Activated CD8-positive, alpha-beta memory T cell treated with anti-CD3 and anti-CD28 coated beads, Interleukin-2, amount 10 ng/mL, durations not matched to agents 7 days and 5 days (primary cell): ENCODE measurements around the gene RHBDL1. TPM values are rescaled to one million over a fixed set of nuclear protein-coding genes. Genes with fewer than 3 reads are reported as not detected.
"Not testable (repeated sequence)": the region's sequence is repeated elsewhere in the genome, so short reads cannot be mapped to it uniquely, and the experiment has no call there.

Experiments
- ATAC-seq: fragments of 150-1000 bp; cut with Tn5 transposase; one replicate; pipeline ENCODE4 v1.10.0; 2021; ENCODE audit warnings: moderate library complexity
- CTCF ChIA-PET: fragments of 350-600 bp; sonication (Branson Sonifier 250); formaldehyde crosslinking; loops from one replicate; lab custom pipeline; 2021; ENCODE audit warnings: antibody characterized with exemption; lab: Charles Lee
- DNase-seq: peaks from one replicate; pipeline ENCODE4 v3.0.0-alpha.2; 2020
- H3K27ac Mint-ChIP-seq: one replicate; pipeline ENCODE4 v1.8.0; 2021; ENCODE audit warnings: mild to moderate bottlenecking, mixed read lengths
- H3K27me3 Mint-ChIP-seq: one replicate; pipeline ENCODE4 v1.8.0; 2021; ENCODE audit warnings: mixed read lengths
- H3K36me3 Mint-ChIP-seq: one replicate; pipeline ENCODE4 v1.8.0; 2021; ENCODE audit warnings: mild to moderate bottlenecking, mixed read lengths
- H3K4me1 Mint-ChIP-seq: one replicate; pipeline ENCODE4 v1.8.0; 2021; ENCODE audit warnings: mixed read lengths
- H3K4me3 Mint-ChIP-seq: one replicate; pipeline ENCODE4 v1.8.0; 2021; ENCODE audit warnings: mild to moderate bottlenecking, moderate library complexity, mixed read lengths
- H3K9me3 Mint-ChIP-seq: one replicate; pipeline ENCODE4 v1.8.0; 2022; ENCODE audit warnings: low read depth, mixed read lengths
- total RNA-seq, 2 experiments: library from RNA; stranded (reverse); gene quantifications; one replicate each; pipeline ENCODE4 v1.2.3, GENCODE V29; 2021

Gene RHBDL1
- total RNA-seq, 2 experiments from 2014 or later: 0.37 to 0.79 TPM

- no peak for DNase-seq
- H3K36me3 Mint-ChIP-seq: peaks cover 7% of the 10 kb centered on the region
- ATAC-seq: no peak
- CTCF ChIA-PET: interaction anchor here (1.1 to 1.2 kb wide), 2 partner anchors 14 to 15 kb away, joined by 3 to 4 read pairs; partner anchors contain the start of gene RHOT2
- no peaks in the 10 kb centered on the region for H3K27me3 Mint-ChIP-seq
- H3K4me3 Mint-ChIP-seq: peak overlapping the region; percentile 66
- no peaks in the 10 kb centered on the region for H3K9me3 Mint-ChIP-seq
- peaks cover 36% of the 10 kb centered on the region for H3K4me1 Mint-ChIP-seq
- peak overlapping the region; percentile 73 for H3K27ac Mint-ChIP-seq
Measured at GRCh38 chr16:683396-684070, 8.1 kb downstream of the RHBDL1 start.

DNA sequence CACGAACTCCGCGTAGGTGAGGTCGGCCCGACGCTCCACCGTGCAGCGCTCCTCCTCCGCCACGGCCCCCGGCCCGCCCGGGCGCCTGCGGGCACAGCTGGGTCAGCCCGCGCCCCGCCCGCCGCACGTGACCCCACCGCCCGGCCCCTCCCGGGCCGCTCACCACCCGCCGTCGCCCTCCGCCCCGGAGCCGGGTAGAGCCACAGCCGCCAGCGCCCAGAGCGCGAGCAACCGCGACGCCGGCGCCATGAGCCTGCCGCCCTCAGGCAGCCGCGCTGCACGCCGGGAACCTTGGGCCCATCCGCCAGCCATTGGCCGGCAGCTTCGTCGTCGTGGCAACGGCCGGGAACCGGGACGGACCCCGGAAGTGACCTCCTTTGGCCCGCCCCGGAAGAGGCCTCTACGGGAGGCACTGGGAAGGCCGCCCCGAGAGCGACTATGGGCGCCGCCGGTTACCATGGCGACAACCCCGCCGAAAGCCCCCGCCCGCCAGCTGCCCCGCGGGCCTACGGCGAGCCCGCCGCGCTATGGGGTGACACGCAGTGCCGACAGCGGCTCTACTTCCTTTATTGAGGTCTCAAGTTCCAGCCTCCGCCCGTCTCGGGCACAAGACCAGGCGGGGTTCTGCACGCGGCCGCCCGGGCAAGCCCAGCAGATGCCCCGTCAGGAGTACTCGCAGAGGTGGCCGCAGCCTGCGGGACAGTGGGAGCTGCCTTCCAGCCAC lies 8.8 kb downstream of the RHBDL1 start, which contains the start of gene JMJD8:
TSS of gene JMJD8 (minus strand) at position 264 of the 724 bp plus-strand sequence. CDS start at position 249, 15 bp downstream.
- Mint-ChIP-seq H3K9me3 (no peaks in the 10 kb centered on the region), H3K4me3 (peak within 1 kb of the TSS; percentile 66), H3K4me1 (peaks cover 41% of the 10 kb centered on the region), H3K27ac (peak within 1 kb of the TSS; percentile 75), H3K36me3 (peaks cover 7% of the 10 kb centered on the region), H3K27me3 (no peaks in the 10 kb centered on the region)
- DNase-seq (peak; percentile 98), ATAC-seq (peak; percentile 73)
- CTCF ChIA-PET: interaction anchor here (0.6 to 1.2 kb wide), 3 partner anchors 14 to 31 kb away, joined by 3 to 4 read pairs (median 3); partner anchors contain the start of genes METRN and RHOT2

- no peak overlapping the region for H3K4me3 Mint-ChIP-seq
- CTCF ChIA-PET: interaction anchor here (1.1 to 1.4 kb wide), 4 partner anchors 11 to 48 kb away, joined by 3 to 4 read pairs (median 4); partner anchors contain the start of gene RHOT2
- H3K27ac Mint-ChIP-seq: no peak overlapping the region
- ATAC-seq (no peak), DNase-seq (no peak)
- peaks cover 43% of the 10 kb centered on the region for H3K4me1 Mint-ChIP-seq
- H3K27me3 Mint-ChIP-seq: no peaks in the 10 kb centered on the region
- H3K36me3 Mint-ChIP-seq: peaks cover 7% of the 10 kb centered on the region
- H3K9me3 Mint-ChIP-seq: no peaks in the 10 kb centered on the region
Measured at GRCh38 chr16:684961-685696, 9.7 kb downstream of the RHBDL1 start.

GRCh38 chr16:685967-686366 lies 10.5 kb downstream of the RHBDL1 start:
- CTCF ChIA-PET: interaction anchor here (0.5 to 1.4 kb wide), 3 partner anchors 11 to 49 kb away, joined by 3 to 4 read pairs (median 3); no protein-coding TSS in a partner anchor
- Mint-ChIP-seq H3K27me3 (no peaks in the 10 kb centered on the region), H3K27ac (no peak overlapping the region), H3K4me3 (no peak overlapping the region), H3K36me3 (peaks cover 7% of the 10 kb centered on the region), H3K4me1 (peaks cover 46% of the 10 kb centered on the region), H3K9me3 (no peaks in the 10 kb centered on the region)
- ATAC-seq: no peak
- DNase-seq: no peak

DNA sequence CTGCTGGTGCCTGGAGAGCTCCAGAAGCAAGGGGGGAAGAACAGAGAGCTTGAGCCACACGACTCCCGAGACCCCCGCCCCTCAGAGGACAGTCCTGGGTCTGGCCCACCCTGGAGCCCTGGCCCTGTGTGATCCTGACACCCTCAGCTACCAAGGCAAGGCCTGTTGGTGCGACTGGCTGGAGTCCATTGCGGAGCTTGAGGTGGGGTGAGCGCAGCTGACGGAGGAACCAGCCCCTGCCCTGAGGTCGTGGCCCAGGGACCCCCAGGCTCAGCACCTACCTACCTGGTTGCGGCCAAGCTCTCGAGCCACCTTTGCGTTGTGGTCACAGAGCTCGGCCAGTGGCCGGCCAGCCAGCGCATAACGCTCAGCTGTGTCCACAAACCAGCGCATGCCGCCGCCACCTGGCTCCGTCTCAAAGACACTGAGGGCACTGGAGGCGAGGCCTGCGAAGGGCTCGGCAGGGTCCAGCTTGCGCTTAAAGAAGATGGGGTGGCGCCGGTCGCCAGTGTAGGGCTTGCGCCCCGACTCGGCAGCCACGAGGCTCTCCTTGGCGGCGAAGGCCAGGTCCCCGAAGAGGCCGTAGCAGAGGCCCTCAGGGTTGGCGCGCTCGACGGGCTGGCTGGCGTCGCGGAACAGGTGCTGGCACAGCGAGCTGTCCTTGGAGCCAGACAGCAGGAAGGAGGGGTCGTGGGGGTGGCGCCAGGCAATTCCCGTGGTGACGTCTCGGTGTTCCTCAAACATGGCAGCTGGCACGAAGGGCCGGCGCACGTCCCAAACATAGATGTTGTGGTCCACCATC lies 11.2 kb downstream of the RHBDL1 start:
- H3K36me3 Mint-ChIP-seq: peaks cover 6% of the 10 kb centered on the region
- no peak overlapping the region for H3K4me3 Mint-ChIP-seq
- DNase-seq (no peak), ATAC-seq (no peak)
- no peak overlapping the region for H3K27ac Mint-ChIP-seq
- H3K4me1 Mint-ChIP-seq: peaks cover 42% of the 10 kb centered on the region
- no peaks in the 10 kb centered on the region for H3K9me3 Mint-ChIP-seq
- no peaks in the 10 kb centered on the region for H3K27me3 Mint-ChIP-seq
- CTCF ChIA-PET: interaction anchor here (0.5 to 1.4 kb wide), 4 partner anchors 10 to 278 kb away, joined by 3 to 4 read pairs (median 3); no protein-coding TSS in a partner anchor

GRCh38 chr16:687499-687898 lies 12.0 kb downstream of the RHBDL1 start:
- H3K4me1 Mint-ChIP-seq: peaks cover 36% of the 10 kb centered on the region
- ATAC-seq (no peak), DNase-seq (no peak)
- H3K9me3 Mint-ChIP-seq: peaks cover 2% of the 10 kb centered on the region
- no peak overlapping the region for H3K27ac Mint-ChIP-seq
- peaks cover 4% of the 10 kb centered on the region for H3K36me3 Mint-ChIP-seq
- H3K4me3 Mint-ChIP-seq: no peak overlapping the region
- peaks cover 4% of the 10 kb centered on the region for H3K27me3 Mint-ChIP-seq
- CTCF ChIA-PET: interaction anchor here (1.2 kb wide), 1 partner anchor 278 kb away, joined by 3 read pairs; no protein-coding TSS in a partner anchor

DNA sequence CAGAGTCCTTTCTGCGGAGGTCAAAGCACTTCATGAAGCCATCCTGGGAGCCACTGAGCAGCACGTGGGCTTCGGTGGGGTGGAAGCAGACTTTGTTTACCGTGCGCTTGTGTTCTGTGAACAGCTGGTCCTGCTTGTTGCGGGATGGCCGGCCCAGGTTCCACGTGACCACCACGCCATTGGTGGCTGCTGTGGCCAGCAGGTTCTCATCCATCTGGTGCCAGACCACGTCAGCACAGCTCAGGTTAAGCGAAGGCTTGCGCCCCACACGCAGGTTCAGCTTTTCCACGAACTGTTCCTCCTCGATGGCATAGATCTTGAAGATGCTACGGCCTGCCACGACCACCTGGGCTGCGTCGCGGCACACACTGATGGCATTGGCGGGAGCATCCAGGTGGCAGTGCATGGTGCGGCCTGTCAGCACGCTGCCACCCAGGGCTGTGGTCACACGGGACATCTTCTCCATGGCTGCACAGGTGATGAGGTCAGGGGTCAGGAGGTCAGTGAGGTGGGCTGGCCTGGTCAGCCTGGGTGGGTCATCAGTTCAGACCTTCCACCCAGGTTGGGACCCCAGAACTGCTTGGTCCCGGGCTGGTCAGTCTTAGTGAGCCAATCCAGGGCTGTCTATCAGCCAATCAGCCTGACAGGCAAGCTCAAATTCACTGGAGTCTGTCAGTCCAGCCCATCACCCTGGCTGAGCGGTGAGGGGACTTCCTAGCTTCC lies 13.9 kb downstream of the RHBDL1 start:
- Mint-ChIP-seq H3K27ac (peak overlapping the region; percentile 87), H3K9me3 (peaks cover 2% of the 10 kb centered on the region), H3K4me3 (peak overlapping the region; percentile 84), H3K4me1 (peaks cover 28% of the 10 kb centered on the region), H3K27me3 (peaks cover 10% of the 10 kb centered on the region), H3K36me3 (peaks cover 4% of the 10 kb centered on the region)
- CTCF ChIA-PET: interaction anchor here (0.8 to 1.6 kb wide), 7 partner anchors 9 to 33 kb away, joined by 3 to 6 read pairs (median 4); partner anchors contain the start of genes ANTKMT, RHOT2 and STUB1
- DNase-seq (no peak), ATAC-seq (peak; percentile 2)

DNA sequence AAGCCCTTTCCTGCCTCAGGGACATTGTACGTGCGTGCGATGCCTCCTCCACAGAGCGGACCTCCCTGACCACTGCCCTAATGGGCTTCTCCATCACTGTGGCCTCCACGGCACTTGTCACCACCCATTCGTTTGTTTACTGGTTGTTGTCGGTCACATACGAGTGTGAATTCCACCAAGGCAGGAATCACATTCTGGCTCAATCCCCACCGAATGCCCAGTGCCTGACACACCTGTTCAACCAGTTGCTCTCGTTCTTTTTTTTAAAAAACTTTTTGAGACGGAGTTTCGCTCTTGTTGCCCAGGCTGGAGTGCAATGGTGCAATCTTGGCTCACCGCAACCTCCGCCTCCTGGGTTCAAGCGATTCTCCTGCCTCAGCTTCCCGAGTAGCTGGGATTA lies 15.8 kb downstream of the RHBDL1 start:
- ATAC-seq, H3K9me3 Mint-ChIP-seq, H3K36me3 Mint-ChIP-seq, DNase-seq: not testable (repeated sequence)
- H3K27me3 Mint-ChIP-seq: peaks cover 13% of the 10 kb centered on the region
- peaks cover 32% of the 10 kb centered on the region for H3K4me1 Mint-ChIP-seq
- H3K27ac Mint-ChIP-seq: peak overlapping the region; percentile 63
- CTCF ChIA-PET: interaction anchor here (1.5 kb wide), 1 partner anchor 21 kb away, joined by 6 read pairs; no protein-coding TSS in a partner anchor
- H3K4me3 Mint-ChIP-seq: peak overlapping the region; percentile 53

GRCh38 chr16:692356-693108 lies 17.1 kb downstream of the RHBDL1 start:
- ATAC-seq (no peak), DNase-seq (no peak)
- Mint-ChIP-seq H3K4me1 (peaks cover 32% of the 10 kb centered on the region), H3K4me3 (no peak overlapping the region), H3K27me3 (peaks cover 13% of the 10 kb centered on the region), H3K27ac (no peak overlapping the region), H3K9me3 (peaks cover 2% of the 10 kb centered on the region), H3K36me3 (peaks cover 1% of the 10 kb centered on the region)
- CTCF ChIA-PET: no interaction called here

DNA sequence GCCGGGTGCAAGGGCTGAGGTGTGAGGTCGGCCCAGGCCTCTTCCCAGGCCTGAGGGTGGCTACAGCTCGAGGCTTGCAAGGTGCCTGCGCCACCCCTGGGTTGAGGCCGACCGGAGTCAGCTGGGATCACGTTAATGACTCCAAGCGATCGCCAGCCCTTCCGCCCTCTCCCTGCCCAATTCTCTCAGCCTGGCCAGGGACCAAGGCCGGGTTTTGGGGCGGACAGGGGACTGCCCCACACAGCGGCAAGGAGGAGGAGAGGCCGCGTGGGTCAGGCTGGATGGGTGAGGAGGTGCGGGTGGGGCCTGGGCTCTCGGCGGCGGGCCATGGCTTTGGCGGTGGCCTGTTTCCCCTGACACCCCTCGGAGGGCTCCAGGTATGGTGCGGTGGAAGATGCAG lies 17.9 kb downstream of the RHBDL1 start:
- CTCF ChIA-PET: no interaction called here
- DNase-seq: no peak
- Mint-ChIP-seq H3K27ac (no peak overlapping the region), H3K4me1 (peaks cover 32% of the 10 kb centered on the region), H3K9me3 (peaks cover 2% of the 10 kb centered on the region), H3K36me3 (peaks cover 1% of the 10 kb centered on the region), H3K4me3 (no peak overlapping the region), H3K27me3 (peaks cover 13% of the 10 kb centered on the region)
- no peak for ATAC-seq

DNA sequence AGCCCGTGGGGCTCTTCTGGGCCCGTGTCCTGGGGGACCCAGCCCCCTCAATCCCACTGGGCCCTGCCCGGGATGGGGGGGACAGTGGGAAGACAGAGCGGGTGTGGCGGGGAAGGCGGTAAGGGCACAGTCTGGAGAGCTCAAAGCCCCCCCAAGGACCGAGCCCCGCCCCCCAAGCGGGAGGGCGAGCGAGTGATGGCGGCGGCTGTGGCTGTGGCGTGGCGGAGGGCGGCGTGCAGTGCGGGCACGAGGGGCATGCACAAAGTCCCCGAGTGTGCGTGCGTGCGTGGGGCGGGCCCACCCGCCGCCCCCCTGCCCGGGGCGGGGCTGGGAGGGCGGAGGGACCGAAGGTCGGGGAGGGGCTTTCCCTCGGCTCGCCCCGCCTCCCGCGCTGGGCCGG lies 18.3 kb downstream of the RHBDL1 start:
- Mint-ChIP-seq H3K4me3 (no peak overlapping the region), H3K9me3 (peaks cover 2% of the 10 kb centered on the region), H3K27ac (no peak overlapping the region), H3K36me3 (peaks cover 1% of the 10 kb centered on the region), H3K27me3 (peaks cover 13% of the 10 kb centered on the region), H3K4me1 (peaks cover 29% of the 10 kb centered on the region)
- ATAC-seq (no peak), DNase-seq (no peak)
- CTCF ChIA-PET: interaction anchor here (1.8 to 3.3 kb wide), 2 partner anchors 15 to 20 kb away, joined by 4 to 24 read pairs; partner anchors contain the start of gene METRN
